ENCODE results near the gene CTNNA2.

- TF ChIP-seq, protein P1, sequence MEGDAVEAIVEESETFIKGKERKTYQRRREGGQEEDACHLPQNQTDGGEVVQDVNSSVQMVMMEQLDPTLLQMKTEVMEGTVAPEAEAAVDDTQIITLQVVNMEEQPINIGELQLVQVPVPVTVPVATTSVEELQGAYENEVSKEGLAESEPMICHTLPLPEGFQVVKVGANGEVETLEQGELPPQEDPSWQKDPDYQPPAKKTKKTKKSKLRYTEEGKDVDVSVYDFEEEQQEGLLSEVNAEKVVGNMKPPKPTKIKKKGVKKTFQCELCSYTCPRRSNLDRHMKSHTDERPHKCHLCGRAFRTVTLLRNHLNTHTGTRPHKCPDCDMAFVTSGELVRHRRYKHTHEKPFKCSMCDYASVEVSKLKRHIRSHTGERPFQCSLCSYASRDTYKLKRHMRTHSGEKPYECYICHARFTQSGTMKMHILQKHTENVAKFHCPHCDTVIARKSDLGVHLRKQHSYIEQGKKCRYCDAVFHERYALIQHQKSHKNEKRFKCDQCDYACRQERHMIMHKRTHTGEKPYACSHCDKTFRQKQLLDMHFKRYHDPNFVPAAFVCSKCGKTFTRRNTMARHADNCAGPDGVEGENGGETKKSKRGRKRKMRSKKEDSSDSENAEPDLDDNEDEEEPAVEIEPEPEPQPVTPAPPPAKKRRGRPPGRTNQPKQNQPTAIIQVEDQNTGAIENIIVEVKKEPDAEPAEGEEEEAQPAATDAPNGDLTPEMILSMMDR (IDR thresholded peaks at IDR 0.05): no peak
- TF ChIP-seq EZH2 (IDR thresholded peaks at IDR 0.05): no peak
Measured at GRCh38 chr2:80022018-80022417, 509.2 kb downstream of the CTNNA2 start.

Measured in neural progenitor cell (in vitro differentiated cells).